GM18508 (cell line): ENCODE measurements around the gene CD96.

Experiments
- ATAC-seq: cut with Tn5 transposase; IDR thresholded peaks from one replicate; pipeline ENCODE4 v1.9.1; 2021; ENCODE audit warnings: moderate number of reproducible peaks; ENCODE audit not compliant: insufficient read depth, unreplicated experiment

The CD96 gene

GRCh38 chr3:111591555-111591954, 49.6 kb downstream of the CD96 start:
- no peak for ATAC-seq

DNA sequence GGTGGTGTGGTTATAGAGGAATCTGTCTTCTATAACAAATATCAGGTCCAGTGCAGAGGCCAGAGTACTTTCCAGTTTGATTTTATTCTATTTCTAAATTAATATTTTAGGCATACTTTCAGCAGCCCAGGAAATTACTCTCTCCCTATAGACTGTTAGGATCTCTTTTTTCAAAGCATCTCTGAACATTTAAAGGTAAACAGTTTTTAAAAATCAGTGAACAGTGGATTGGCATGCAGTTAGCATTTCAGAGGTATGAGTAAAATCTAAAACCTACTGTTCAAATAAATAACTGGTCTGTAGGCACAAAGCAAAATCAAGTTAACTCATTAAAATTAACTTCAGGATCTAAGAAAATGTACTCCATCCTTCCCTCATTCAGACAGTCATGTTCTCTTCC, 50.1 kb downstream of the CD96 start:
- no peak for ATAC-seq

GRCh38 chr3:111592936-111593335, 50.9 kb downstream of the CD96 start:
- no peak for ATAC-seq

DNA sequence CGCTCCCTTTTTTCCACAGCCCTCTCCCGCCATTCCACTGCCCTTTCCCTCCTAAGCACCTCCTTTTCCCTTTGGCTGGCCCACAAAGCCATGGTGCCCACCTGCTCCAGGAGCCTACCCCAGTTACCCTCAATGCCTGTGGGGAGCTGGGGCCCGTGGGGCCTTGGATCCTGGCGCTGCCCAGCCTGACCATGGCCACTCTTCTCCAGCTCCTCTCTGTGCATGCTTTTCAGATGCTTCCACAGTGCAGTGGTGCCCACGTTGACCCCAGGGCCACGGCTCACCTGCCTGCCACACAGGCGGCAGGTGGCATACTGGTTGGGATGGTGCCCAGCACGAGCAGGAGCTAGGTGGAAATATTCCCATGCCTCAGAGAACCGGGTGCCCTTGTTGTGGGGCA, 51.7 kb downstream of the CD96 start:
- ATAC-seq: no peak

DNA sequence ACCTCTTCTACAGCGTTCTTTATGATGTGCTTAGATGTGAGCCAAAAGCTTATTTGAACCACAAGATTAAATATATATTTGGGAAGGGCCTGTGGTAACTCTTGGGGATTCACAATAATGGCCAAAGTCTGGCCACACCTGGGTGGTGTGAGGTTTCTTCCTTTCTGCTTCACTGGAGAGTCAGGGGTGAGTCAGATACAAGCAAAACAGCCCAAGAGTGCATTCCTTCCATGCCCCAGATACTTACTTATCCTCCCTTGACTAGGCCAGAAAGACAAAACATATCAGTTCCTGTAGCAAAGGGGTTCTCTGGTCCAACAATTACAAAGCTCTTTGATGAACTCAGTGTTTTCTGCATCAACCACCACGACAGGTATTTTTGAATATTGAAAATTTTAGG, 52.2 kb downstream of the CD96 start:
- ATAC-seq: peak; percentile 76

DNA sequence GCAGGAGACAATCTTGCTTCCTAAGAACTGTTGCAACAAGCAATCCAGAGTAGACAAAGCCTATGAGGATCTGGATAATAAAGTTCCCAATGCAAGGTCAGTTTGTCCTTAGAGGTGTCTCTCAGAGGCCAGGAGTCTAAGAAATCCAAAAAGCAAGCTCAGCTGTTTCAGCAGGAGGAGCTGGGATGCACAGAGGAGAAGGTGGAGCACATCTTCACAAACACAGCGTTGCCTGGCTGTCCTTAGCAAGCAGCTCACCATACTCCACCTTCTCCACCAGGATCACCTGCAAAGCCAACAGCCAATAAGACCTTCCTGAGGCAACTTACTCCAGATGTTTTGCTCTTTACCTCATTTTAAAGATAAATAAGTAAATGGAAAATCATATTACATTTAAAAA, 52.8 kb downstream of the CD96 start:
- no peak for ATAC-seq

DNA sequence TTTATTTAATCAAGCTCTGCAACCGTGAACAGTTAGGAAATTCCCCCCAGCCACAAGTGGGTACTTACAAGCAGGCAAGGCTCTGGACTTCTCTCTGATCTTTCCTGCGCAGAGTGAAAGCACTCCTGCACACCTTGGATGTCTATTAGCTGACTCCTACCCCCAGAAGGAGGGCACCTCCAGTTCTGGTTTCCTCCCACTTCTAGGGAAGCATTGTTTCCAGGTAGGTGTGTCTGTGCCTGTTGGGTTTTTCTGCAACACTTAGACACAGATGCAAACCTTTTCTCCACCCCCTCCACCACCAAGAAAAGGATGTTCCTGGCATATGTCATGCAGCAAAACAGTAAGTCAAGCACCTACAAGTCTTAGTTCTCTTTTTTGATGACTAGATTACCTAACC, 53.2 kb downstream of the CD96 start, which contains the start of gene ZBED2:
Gene ZBED2 (minus strand): TSS at position 115 of the 400 bp plus-strand sequence. CDS start 1,145 bp downstream, outside the sequence.
- peak; percentile 49 for ATAC-seq

GRCh38 chr3:111596328-111596727, 54.3 kb downstream of the CD96 start:
- ATAC-seq: no peak

DNA sequence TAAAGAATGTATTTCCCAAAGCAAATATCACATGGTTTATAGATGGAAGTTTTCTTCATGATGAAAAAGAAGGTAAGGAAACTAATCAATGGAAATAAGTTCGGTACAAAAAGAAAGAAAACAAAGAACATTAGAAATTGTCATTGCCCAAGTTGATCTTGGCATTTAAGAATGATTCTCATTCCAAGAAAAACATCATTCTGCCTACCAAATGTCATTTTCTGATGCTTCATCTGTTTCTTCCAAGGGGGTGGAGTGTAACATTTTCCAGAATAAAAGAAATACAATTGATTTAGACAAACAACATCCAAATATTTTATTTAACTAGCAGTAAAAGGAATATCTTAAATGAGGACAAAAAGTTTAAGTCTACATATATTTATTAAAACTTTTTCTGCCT, 56.1 kb downstream of the CD96 start:
- ATAC-seq: no peak

GRCh38 chr3:111598552-111598951, 56.6 kb downstream of the CD96 start:
- ATAC-seq: no peak

DNA sequence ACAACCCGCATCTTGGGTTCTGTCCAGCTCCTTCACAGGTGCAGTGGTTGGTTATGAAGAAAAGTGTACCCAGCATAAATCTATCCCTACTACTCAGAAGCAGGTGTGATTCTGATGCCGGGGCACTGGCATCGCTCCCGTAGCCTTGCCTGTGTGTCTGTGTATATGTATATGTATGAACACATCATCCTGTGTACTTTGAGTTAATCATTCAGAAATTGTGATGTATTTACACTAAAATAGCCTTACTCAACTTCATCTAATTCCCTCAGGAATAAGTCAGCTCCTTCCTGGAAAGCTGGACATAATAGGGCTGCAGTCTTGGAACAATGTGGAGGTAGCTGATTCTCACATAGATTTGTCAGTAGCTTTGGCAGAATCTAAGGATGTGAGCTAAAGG, 59.8 kb downstream of the CD96 start:
- ATAC-seq: no peak

DNA sequence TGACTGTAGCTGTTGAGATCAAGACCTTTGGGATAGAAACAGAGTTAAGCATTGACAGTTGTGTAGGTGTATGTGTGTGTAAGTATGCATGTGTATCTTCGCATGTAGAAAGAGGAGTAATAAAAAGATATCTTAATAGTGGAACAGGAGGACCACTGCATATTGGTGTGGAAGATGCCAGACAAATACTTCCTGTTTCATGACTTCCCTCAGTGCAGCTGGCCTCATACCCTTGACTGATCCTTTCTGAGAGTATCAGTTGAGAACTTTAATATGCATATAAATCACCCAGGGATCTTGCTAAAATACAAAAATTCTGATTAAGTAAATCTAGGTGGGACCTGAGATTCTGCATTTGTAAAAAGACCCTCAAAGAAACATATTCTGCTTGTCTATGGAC, 61.7 kb downstream of the CD96 start:
- ATAC-seq: no peak

DNA sequence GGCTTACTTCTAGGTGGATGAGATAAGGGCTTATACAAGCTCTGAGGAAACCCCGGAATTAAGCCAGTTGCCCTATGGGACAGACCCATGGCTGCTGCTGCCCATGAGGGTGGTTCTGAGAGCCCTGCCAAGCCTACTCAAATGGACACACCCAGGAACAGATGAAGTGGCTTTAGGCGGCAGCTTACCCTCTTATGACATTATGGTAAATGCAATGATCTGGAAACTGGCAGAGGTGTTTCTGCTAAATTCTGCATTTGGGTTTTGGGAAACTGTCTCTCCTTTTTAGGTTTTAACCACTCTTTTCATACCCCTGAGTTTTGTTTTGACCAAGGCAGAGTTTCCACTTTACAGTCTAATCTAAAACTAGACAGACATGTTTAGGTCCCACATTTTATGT, 62.1 kb downstream of the CD96 start:
- no peak for ATAC-seq

- no peak for ATAC-seq
Observed at GRCh38 chr3:111605018-111605417, 63.0 kb downstream of the CD96 start.

GRCh38 chr3:111605493-111605892, 63.5 kb downstream of the CD96 start:
- no peak for ATAC-seq

DNA sequence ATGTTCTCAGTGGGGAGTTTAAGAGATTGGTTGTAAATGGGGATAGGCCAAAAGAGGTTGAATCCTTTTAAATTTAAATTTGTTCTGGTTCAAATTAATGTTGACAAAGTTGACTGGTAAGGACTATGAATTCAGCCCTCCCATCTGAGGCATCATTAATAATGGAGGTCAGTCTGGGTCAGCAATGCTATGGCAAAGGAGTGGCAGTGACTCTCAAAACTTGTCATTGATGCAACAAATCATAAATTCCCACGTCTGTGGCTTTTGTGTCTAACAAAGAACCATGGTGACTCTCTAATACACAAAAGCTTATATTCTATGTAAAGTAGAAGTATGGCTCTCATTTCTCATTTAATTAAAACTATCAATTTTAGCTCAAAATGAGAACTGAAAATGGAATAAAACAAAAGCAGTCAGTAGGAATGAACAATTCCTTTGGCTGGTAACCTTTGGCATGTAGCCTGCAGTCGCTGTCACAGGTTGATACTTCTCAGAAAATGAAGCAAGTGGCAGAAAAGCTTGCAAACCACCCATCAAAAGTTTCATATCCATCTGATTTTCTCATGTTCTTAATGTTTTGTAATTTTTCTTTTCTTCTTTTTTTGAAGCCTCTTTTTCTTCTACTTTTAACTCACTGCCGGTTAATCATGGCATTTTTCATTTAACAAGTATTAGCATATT, 65.4 kb downstream of the CD96 start:
- ATAC-seq: no peak

GRCh38 chr3:111608383-111608782, 66.4 kb downstream of the CD96 start:
- ATAC-seq: no peak

DNA sequence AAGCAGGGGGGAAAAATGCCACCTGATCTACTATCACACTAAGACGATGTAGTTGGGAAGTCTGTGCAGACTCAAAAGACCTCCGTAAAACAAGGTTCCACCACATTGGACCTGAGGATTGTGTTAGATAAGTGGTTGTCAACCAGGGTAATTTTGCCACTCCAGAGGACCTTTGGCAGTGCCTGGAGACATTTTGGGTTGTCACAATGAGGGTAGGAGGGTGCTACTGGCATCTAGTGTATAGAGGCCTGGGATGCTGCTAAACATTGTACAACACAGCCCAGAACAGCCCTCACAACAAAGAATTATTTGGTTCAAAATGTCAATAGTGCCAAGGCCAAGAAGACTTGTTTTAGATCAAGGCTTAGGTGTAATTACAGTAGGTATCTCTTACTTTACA, 67.7 kb downstream of the CD96 start:
- ATAC-seq: no peak

DNA sequence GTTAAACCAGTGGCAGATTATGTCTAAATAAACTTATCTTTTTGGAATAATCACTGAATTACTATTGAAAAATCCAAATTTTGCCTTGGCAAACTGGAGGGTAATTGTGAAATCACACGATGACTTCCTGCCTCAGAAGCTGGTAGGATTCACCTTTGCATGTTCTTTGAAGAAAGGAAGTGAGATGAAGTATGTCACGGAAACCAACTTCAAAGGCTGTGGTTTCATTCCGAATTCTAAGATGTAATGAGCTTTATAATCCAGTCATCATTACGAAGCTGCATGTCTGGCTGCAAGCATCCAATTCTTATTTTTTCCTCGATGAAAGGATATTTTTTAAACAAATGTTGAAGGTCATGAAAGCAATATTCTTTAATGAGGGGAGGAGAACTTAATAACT, 68.2 kb downstream of the CD96 start:
- ATAC-seq: peak; percentile 95

- ATAC-seq: peak; percentile 17
Observed at GRCh38 chr3:111610612-111611054, 68.6 kb downstream of the CD96 start.

- no peak for ATAC-seq
Observed at GRCh38 chr3:111613294-111613693, 71.3 kb downstream of the CD96 start.

GRCh38 chr3:111615880-111616279, 73.9 kb downstream of the CD96 start:
- ATAC-seq: no peak
